Activated T-cell treated with anti-CD3 and anti-CD28 coated beads for 1 hour (primary cell): ENCODE measurements around the gene GSN.

Experiments used
- DNase-seq: peaks from one replicate; pipeline ENCODE4 v3.0.0-alpha.2; 2020; ENCODE audit warnings: low read depth

GSN gene

DNA sequence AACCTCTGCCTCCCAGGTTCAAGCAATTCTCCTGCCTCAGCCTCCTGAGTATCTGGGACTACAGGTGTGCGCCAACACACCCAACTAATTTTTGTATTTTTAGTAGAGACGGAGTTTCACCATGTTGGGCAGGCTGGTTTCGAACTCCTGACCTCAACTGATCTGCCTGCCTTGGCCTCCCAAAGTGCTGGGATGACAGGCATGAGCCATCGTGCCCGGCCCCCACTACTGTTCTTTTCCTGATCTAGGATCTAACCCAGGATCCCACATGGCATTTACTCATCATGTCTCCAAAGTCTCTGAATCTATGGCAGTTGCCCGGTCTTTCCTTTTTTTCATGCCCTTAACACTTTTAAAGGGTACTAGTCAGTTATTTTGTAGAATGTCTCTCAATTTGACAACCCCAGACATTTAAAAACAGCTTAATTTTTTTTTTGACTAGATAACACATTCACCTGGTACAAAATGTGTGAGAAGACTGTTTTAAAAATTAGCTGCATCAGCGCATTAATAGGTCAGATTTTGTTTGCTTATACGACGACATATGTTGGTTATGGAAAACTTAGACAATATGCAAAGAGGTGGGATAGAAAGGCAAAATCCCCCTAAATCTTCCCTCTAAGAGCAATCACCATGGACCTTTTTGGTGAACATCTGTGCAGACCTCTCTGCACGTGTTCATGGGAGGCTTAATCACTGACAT, 55.6 kb downstream of the GSN start:
- no peak for DNase-seq

- no peak for DNase-seq
Observed at GRCh38 chr9:121324316-121324715, 56.4 kb downstream of the GSN start.

GRCh38 chr9:121324755-121325154, 56.8 kb downstream of the GSN start:
- DNase-seq: no peak

DNA sequence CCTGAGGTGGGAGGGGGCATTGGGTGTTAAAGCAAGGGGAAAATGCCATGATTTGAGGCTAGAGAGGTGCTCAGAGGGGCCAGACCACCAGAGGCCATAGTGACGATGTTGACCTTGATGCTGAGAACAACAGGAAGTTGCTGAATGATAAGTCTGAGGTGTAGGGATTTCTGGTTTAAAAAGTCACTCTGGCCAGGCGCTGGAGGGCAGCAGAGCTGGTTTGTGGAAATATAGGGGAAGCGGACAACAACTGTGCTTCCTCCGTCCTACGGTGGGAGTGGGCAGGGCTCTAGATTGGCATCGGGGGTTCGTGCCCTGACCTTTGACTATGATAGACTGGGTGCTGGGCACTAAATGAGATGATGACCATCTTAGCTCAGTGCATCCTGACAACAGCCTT, 57.4 kb downstream of the GSN start:
- no peak for DNase-seq

GRCh38 chr9:121326130-121326838, 58.3 kb downstream of the GSN start:
- no peak for DNase-seq

- DNase-seq: no peak
Observed at GRCh38 chr9:121326901-121327613, 59.1 kb downstream of the GSN start.

GRCh38 chr9:121328476-121328875, 60.5 kb downstream of the GSN start:
- no peak for DNase-seq

DNA sequence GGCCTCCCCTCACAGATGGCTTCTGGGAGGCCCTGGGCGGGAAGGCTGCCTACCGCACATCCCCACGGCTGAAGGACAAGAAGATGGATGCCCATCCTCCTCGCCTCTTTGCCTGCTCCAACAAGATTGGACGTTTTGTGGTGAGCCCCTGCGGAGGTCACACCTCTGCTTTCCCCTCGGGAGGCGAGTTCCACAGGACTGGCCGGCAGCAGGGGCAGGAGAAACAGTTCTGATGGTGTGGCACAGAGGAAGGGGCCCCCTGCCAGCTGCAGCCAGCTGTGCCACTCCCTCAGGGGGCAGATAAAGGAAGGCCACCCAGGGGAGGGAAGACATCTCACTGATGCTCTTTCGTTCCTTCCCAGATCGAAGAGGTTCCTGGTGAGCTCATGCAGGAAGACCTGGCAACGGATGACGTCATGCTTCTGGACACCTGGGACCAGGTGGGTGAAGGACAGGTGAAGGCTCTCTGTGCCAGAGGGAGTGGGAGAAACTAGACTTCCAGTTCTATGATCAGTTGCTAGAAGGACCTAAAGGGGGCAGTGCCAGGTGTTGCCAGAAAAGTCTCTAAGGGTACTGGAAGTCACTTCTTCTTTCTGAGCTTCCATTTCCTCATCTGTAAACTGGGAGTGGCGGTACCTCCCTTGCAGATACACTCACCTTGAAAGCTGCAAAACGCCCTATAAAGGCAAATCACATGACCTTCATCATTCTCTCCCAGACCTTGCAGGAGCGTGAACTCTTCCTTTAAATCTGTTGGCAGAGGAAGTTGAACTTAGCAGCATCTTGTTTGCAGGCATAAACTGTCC, 61.1 kb downstream of the GSN start:
- DNase-seq: no peak

DNA sequence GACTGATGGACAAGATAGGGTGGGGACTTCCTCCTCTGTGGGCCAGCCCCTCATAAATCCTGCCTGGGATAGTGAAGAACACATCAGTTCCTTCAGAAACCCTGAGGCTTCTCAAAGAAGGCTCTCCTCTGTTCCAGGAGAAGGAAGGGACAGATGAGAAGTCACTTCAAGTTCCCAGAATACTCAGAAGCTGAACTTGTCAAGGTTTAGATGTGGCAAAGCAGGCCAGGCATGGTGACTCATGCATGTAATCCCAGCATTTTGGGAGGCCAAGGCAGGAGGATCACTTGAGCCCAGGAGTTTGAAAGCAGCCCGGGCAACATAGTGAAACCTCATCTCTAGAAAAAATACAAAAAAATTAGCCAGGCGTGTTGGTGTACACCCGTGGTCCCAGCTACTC, 63.6 kb downstream of the GSN start:
- DNase-seq: no peak

DNA sequence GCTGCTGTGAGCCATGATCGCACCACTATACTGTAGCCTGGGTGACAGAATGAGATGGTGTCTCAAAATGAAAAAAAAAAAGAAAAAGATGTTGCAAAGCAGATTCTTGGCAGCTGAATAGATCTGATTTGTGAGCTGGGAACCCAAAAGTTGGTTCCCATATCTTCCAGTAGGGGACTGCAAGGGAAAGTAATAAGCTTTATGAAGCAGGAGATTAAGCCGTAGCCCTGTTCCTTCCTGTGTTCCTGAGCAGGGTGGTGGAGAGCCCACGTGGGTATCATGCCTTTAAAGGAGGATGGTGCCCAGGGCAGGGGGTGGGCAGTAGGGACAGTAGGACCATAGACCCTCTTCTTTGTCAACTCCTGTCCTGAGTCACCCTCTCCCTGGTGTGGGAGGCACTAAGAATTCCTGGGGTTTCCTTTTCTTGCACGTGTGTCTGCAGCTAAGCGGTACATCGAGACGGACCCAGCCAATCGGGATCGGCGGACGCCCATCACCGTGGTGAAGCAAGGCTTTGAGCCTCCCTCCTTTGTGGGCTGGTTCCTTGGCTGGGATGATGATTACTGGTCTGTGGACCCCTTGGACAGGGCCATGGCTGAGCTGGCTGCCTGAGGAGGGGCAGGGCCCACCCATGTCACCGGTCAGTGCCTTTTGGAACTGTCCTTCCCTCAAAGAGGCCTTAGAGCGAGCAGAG, 64.2 kb downstream of the GSN start:
- no peak for DNase-seq

GRCh38 chr9:121333950-121334773, 66.2 kb downstream of the GSN start:
- no peak for DNase-seq

DNA sequence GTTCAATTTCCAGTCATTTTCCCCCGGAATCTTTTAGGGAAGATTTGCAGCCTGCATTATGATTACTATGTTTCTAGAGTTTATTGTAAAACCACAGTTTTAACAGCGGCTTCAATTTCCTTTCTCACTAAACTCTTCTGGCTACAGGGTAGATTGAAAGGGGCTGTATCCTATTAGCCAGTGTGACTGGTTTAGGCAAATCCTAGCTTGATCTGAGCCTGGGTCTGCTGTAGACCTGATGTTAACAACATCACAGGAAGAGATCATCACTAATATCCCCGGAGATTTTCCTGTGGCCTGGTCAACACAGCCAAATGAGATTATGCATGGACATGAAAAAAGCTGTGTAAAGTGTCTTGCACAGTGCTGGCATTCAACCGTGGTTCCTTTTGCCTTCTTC, 68.7 kb downstream of the GSN start:
- no peak for DNase-seq

DNA sequence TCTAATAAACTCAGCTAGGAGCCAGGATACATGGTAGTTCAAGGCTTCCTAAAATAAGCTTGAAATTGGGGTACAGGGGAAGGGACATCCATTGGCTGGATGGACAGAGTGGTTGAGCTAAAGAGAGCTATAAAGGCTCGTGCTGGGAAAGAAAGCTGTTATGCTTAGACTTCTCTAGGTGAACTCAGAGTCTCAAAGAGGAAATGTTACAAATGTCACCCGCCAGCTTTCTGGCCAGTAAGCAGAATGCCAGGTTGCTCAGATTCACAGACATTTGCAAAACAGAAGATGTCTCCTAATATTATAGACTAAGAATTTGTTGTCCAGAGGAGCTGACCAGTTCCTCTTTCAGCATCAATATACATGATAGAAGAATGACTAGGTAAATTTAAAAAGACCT, 71.5 kb downstream of the GSN start:
- no peak for DNase-seq

- no peak for DNase-seq
Observed at GRCh38 chr9:121340676-121341392, 72.9 kb downstream of the GSN start.

- DNase-seq: no peak
Observed at GRCh38 chr9:121344184-121344583, 76.2 kb downstream of the GSN start.

DNA sequence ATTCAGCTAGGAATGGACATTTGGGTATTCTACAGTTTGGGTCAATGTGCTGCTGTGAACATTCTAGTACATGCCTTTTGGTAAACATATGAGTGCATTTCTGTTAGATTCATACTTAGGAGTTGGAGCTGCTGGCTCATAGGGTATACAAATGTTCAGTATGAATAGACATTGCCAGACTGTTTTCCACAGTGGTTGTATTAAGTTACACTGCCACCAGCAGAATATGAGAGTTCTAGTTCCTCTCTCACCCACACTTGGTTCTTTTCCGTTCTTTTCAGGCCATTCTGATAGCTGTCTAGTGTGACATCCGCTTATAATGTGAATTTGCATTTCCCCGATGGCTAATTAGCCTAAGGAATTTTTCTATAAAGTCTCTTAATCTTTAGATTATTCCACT, 77.1 kb downstream of the GSN start:
- DNase-seq: no peak

DNA sequence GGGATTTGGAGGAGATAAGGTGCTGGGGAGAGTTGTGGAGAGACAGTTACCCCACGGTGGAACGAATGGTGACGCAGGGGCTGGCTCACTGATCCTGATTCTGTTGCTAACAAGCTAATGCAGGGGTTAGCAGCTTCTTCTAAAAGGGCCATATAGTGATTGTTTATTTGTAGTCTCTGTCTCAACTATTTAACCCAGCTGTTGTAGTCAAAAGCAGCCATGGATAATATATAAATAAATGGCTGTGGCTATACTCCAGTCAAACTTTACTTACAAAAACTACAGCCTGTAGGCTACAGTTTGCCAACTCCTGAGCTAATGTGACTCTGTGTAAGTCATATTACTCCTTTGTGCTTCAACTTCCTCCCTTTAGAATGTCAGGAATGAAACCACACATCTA, 80.3 kb downstream of the GSN start:
- no peak for DNase-seq

DNA sequence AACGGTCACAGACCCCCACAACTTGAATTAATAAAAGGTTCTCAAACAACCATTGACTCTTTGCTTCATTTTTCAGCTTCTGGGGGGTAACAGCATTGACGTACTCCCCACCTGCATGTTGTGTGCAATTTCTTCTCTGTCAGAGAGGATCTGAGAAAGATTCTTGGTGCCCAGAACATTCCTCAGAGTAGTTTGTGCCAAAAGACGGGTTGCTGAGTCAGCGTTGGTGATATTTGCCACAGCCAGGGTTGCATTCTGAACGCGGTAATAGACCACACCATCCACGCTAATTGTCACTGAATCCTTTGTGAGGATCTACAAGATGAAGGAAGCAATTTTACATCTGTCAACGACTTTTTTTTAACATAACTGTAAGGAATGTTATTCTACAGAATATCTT, 81.0 kb downstream of the GSN start:
- no peak for DNase-seq

DNA sequence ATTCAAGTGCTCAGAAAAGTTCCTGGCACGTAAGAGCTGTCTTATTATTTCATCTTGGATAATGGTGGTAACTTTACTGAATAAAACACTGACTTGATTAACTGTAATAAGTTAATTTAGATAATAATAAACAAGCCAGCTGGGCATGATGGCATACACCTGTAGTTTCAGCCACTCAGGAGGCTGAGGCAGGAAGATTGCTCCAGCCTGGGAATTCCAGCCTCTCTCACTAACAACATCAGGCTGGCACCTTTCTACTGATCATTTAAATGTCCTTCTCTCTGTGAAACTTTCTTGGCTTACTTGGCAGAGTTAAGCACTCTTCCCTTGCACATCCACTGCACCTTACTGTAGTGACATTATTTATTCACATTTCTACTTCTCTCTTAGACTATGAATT, 82.1 kb downstream of the GSN start:
- DNase-seq: no peak

GRCh38 chr9:121350993-121351561, 83.1 kb downstream of the GSN start:
- DNase-seq: no peak
